ENCODE measurements around the gene BLTP2.
A peak's percentile ranks its signal among the peaks of the same experiment; 100 is the strongest.
"Not testable (repeated sequence)": the region's sequence is repeated elsewhere in the genome, so short reads cannot be mapped to it uniquely, and the experiment has no call there.

BLTP2 gene

GRCh38 chr17:28644787-28645575 is at the start of gene BLTP2:
Gene BLTP2 (minus strand): TSS chr17:28645158. CDS start chr17:28645056, 102 bp downstream.
- peak; percentile 97 for DNase-seq

GRCh38 chr17:28693869-28694268 is 48.9 kb upstream of the BLTP2 start:
- no peak for DNase-seq

DNA sequence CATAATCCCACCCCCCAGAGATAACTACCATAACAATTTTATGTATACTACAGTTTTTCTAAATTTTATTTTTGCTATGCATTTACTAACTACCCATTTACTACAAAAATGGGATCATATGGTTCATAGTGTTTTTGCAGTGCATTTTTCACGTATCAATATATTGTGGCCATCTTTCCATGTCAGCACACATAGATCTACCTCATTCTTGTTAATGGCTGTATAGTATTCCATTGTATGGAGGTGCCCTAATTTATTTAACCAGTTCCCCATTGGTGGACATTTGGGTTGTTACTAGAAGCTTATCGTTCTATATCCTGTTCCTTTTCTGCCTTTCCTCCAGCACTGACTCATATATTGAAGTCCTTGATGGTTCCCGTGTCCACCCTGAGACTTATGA is 44.1 kb upstream of the BLTP2 start:
- DNase-seq = no peak

GRCh38 chr17:28688481-28688880 is 43.5 kb upstream of the BLTP2 start:
- DNase-seq = no peak

GRCh38 chr17:28686296-28686695 is 41.3 kb upstream of the BLTP2 start:
- DNase-seq = no peak

GRCh38 chr17:28685366-28685765 is 40.4 kb upstream of the BLTP2 start:
- DNase-seq = no peak

- DNase-seq = peak; percentile 50
Observed at GRCh38 chr17:28684963-28685362, 40.0 kb upstream of the BLTP2 start.

DNA sequence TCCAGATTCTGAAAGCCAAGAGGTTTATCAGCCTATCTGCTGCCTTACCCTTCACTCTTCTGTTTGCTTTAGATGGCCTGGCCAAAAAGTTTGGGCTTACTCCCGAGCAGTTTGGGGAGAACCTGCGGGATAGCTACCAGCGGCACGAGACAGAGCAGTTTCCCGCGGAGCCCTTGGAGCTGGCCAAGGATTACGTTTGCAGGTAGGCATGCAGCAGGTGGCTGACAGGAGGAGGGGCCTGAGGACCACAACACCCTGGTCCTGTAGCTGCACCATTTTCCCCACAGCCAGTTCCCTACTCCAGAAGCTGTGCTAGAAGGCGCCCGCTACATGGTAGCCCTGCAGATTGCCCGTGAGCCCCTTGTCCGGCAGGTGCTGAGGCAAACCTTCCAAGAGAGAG is 37.7 kb upstream of the BLTP2 start:
- no peak for DNase-seq

- DNase-seq = no peak
Observed at GRCh38 chr17:28675980-28676379, 31.0 kb upstream of the BLTP2 start.

DNA sequence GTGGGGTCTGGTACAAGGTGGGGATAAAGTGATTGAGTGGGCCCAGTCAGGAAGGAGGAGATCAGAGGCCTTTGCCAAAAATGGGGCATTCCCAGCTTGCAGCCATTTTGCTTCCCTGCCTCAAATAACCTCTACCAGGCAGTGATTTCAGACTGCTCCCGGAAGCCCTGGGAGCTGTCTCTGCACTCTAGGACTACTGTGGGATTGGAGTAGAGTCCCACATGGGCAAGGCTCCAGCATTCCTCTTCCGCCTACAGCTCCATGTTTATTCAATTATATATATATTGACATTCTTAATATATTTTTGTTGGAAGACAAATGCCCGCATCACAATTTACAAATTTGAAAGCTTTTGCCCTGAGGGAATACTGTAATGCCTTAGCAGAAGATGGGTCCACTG is 30.5 kb upstream of the BLTP2 start:
- no peak for DNase-seq

- no peak for DNase-seq
Observed at GRCh38 chr17:28669918-28670317, 25.0 kb upstream of the BLTP2 start.

- DNase-seq = no peak
Observed at GRCh38 chr17:28667870-28668269, 22.9 kb upstream of the BLTP2 start.

GRCh38 chr17:28665994-28666393 is 21.0 kb upstream of the BLTP2 start:
- DNase-seq = no peak

DNA sequence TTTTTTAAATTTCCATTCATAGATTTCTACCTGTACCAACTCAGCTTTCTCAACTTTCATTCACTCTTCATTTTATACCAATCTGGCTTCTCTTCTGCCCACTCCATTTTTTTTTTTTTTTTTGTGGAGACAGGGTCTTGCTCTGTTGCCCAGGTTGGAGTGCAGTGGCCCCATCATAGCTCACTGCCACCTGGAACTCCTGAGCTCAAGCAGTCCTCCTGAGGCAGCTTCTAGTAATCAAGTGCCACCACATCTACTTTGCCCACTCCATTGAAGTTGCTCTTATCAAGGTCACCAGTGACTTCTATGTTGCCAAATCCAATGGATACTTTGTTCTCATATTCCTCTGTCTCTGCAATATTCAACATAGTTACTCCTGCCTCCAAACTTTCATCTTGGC is 18.8 kb upstream of the BLTP2 start:
- no peak for DNase-seq

DNA sequence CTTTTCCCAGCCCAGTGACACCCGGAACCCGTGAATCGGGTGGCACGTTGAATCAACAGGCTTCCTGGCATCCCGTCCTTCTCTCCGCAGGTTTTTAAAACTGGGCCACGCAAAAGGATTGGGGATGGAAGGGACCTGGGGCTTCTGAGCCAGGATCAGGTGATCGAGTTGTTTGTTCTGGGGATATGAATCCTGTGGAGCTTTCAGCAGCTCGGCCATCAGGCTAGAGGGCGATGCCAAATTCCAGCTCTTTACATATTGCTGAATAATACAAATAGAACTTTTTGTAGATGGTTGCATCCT is 17.5 kb upstream of the BLTP2 start:
- no peak for DNase-seq

DNA sequence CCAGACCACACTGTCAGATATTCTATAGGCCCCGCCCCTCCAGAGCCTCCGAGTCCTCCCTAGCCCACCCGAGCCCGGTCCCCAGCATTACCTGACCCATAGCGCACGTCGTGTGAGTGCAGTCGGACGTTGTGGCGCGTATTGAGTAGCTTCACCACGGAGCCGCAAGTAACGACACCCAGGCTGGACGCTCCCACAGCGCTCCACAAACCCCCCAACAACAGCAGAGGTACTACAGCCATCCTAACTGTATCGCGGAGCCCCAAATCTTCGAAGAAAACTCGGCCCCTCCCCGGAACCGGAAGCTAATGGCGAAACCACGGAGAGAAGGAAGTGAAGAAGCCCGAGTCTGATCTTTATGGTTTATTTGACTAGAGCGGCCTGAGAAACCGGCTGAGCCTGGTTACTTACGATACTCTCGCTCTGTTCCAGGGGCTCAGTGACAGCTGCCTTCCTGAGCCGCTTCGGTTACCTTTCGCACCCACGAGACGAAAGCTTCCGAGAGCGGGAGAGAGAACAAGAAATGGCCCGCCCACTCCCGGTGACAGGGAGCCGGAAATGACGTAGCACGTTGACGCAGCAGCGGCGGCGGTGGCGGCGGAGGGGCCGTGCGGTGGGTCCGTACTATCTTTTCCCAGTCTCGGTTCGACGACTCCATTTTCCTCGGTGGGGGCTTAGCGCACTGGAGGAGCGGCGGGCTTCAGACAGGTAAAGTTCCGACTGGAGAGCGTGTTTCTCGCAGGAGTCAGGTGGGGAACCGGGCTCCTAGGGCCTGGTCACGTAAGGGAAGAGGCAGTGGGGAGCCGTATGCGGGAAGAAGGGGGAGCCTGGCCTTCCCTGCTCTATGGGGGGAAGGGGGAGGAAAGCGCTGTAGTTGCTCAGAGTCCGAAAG is 16.9 kb upstream of the BLTP2 start, which contains the start of the genes SDF2 and SUPT6H:
Gene SDF2, minus strand, starts transcription at position 272 of the 892 bp plus-strand sequence. Its CDS starts 30 bp downstream, at position 242.
Gene SUPT6H, plus strand, starts transcription at position 571 of the 892 bp plus-strand sequence. CDS start 11,197 bp downstream, outside the sequence.
- DNase-seq = peak; percentile 91

DNA sequence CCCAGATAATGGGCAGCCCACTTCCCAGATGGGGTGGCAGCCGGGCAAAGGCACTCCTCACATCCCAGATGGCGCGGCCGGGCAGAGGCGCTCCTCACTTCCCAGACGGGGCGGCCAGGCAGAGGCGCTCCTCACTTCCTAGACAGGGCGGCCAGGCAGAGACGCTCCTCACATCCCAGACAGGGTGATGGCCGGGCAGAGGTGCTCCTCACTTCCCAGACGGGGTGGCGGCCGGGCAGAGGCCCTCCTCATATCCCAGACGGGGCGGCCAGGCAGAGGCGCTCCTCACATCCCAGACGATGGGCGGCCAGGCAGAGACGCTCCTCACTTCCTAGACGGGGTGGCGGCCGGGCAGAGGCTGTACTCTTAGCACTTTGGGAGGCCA is 14.5 kb upstream of the BLTP2 start:
- DNase-seq = not testable (repeated sequence)

- not testable (repeated sequence) for DNase-seq
Observed at GRCh38 chr17:28658766-28659496, 14.0 kb upstream of the BLTP2 start.

- not testable (repeated sequence) for DNase-seq
Observed at GRCh38 chr17:28658342-28658741, 13.4 kb upstream of the BLTP2 start.

GRCh38 chr17:28657756-28658155 is 12.8 kb upstream of the BLTP2 start:
- no peak for DNase-seq

DNA sequence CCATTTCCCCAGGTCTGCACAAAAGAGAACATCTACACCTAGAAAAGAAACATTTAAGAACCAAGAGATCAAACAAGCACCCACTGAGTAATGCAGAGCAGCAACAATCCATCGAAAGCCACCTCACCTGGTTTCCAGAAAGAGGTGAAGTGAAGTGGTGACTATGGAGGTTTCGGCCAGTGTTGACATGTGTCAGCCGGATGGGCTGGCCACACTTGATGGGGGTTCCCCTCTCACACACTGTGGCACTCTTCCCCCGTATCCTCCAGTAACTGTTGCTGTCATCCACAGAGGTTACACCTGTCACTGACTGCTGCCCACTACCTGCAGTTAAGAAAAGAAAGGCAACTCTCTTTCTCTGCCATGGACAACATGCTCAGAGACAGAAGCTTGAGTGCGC is 10.2 kb upstream of the BLTP2 start:
- DNase-seq = no peak

GRCh38 chr17:28648698-28649097 is 3.7 kb upstream of the BLTP2 start:
- DNase-seq = no peak

- no peak for DNase-seq
Observed at GRCh38 chr17:28646039-28646754, 1.2 kb upstream of the BLTP2 start.

Data from NCI-H345 (cell line).